Loucy (cell line): ENCODE data around the gene SNAPC1.

ENCODE experiments used
- CTCF ChIP-seq: fragments of 200-600 bp; sonication (generic); conservative IDR thresholded peaks from 2 replicates; pipeline ENCODE4 v1.5.1; 2014; ENCODE audit warnings: mild to moderate bottlenecking, antibody characterized with exemption, low read length
- EZH2phosphoT487 ChIP-seq: fragments of 200-600 bp; IDR thresholded peaks from 2 replicates; pipeline ENCODE4 v1.6.1; 2018; ENCODE audit warnings: antibody characterized with exemption, mild to moderate bottlenecking, moderate library complexity, borderline replicate concordance

DNA sequence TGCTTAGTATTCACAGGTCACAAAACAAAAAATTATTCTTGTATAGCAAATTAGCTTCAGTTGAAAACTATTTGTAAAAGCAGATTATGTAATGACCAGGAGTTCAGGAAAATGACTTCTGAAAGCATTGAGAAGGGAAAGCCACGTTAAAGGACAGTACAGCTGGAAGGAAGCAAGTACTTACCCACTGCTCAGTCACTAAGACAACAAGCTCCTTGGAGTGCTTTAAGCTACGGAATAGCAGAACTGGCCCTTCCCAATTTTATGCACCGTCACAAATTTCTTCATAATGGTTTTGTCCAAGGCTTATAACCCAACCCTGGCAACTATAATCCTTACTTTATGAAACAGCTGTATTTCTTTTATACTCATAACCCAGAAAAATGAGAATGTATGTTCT, 13.0 kb upstream of the SNAPC1 start:
- TF ChIP-seq CTCF, result no peak
- no peak for TF ChIP-seq EZH2phosphoT487
